NCI-H1694 (cell line): ENCODE measurements around the gene GUCY2C.

Experiments used
- DNase-seq: peaks from one replicate; lab custom pipeline; 2025; lab: John Stamatoyannopoulos, UW

The GUCY2C gene

GRCh38 chr12:14571779-14572178 is 124.6 kb downstream of the GUCY2C start:
- no peak for DNase-seq

DNA sequence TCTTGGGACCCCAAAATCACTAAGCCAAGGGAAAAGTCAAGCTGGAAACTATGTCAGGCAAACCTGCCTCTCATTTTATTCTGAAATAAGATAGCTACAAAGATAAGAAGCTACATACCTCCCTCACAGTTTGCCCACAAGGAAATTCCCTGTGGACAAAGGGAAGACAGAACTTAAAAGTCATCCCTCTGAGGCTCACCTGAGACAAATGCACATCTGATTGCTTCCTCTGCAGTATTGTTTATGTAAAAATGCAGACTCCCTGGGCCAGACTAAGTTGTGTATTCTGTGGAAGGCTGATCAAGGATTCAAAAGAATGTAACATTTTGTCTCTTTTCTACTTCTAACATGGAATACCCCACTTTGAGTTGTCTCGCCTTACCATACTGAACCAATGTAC is 126.2 kb downstream of the GUCY2C start:
- no peak for DNase-seq

GRCh38 chr12:14567351-14568162 is 128.8 kb downstream of the GUCY2C start, which contains the start of gene PLBD1:
Gene PLBD1 (minus strand): TSS chr12:14567883. CDS start chr12:14567696, 187 bp downstream.
- DNase-seq, result no peak

GRCh38 chr12:14564336-14564959 is 132.0 kb downstream of the GUCY2C start:
- no peak for DNase-seq

DNA sequence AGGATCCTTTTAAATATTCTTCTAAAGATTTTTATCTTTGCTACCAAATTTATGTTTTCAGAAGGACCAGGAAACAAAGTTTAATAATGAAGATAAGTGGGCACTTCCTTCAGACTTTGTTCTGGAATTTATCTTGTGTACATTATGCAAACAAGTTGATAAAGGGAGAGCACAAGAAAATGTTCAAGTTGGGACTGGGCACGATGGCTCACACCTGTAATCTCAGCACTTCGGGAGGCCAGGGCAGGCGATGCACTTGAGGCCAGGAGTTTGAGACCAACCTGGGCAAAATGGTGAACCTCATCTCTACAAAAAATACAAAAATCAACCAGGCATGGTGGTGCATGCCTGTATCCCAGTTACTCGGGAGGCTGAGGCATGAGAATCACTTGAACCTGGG is 133.4 kb downstream of the GUCY2C start:
- no peak for DNase-seq
